GM21367 (cell line): ENCODE measurements around the gene RASSF5.

ENCODE experiments used
- ATAC-seq: cut with Tn5 transposase; IDR thresholded peaks from one replicate; pipeline ENCODE4 v1.9.1; 2021; ENCODE audit not compliant: unreplicated experiment

RASSF5 gene

DNA sequence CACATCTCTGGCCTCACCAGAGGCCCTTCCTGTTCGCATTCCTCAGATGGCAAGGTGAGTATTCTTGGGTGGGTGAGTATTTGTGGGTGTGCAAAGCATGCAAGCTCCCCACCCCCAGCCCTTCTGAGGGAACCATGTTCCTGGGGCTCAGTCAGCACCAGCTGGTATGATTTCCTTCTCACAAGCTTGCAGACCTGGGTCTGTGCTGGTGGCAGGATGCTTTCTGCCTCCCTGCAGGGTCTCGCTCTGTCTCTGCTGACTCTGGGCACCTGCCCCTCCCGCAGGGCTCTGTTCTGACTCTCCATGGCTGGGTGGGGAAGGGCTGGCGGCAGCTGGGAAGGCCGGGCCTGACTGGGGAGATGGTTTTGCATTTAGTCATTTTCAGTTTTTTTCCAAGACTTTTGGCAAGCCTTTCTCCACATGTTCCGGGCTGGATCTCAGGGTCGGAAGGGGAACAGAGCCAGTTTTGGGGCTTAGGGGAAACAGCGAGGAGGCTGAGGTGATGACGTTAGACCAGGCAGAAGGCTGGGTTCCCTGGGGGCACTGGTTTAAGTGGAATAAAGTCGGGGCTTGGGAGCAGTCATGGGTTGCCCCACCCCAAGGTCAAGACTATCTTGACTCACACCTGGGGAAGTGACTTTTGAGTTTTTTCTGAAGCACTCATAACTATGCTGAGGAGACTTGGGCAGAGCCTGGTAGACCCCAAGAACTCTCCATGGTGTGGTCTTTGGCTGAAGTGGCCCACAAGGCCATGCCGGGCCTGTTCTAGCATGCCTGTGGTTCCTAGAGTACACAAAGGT lies 6.2 kb downstream of the RASSF5 start:
- ATAC-seq = no peak

DNA sequence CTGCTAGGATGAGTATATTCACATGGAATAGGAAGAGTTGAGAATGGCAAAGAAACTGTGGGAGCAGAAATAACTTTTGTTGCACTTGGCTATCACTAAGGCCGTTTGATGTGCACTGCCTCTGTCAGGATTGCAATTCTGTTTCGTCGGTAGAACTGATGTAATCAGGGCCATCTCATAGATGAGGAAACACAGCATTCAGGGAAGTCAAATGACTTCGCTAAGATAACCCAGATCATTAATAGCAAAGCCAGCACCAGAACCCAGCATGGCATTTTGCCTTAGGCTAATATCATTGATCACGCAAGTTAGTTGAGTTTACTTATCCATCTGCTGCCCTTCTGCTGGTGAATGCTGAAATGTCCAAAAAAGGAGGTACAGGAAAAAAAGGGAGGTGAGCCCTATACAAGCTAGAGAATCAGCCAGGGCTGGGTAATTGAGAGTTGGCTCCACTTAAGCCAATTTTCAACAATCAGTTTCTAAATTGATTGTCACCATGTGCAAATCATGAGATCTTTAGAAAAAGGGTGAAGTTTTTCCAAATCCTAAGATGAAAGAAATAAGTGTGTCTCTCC lies 7.6 kb downstream of the RASSF5 start:
- no peak for ATAC-seq

DNA sequence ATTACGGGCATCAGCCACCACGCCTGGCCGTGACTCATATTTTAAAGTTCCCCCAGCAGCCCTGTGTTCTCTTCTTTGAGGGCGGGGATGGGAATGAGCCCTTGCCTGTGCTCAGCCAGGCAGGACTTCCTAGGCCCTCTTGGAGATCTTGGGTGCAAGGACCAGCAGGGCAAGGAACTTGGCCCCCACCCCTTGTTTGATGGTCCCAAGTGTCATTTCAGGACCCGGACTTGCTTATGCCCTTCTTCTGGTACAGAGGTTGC lies 9.3 kb downstream of the RASSF5 start:
- ATAC-seq = no peak

DNA sequence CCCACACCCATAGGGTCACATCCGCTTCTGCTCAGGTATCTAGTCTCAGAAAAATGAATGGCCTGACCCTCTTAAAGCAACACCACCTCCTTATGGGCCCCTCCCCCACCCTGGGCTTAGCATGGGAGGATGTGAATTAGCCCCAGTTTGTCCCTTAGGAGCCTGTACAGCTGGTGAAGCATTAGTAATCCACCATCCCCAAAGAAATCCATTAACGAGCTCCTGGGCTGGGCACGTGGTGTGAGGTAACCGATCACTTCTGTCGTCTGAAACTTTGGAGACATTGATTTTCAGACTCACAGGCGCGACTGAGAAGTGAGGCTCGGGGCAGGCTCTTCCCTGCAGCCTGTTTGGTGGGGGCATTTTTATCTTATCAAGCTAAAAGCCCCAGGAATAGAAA lies 10.5 kb downstream of the RASSF5 start:
- no peak for ATAC-seq

DNA sequence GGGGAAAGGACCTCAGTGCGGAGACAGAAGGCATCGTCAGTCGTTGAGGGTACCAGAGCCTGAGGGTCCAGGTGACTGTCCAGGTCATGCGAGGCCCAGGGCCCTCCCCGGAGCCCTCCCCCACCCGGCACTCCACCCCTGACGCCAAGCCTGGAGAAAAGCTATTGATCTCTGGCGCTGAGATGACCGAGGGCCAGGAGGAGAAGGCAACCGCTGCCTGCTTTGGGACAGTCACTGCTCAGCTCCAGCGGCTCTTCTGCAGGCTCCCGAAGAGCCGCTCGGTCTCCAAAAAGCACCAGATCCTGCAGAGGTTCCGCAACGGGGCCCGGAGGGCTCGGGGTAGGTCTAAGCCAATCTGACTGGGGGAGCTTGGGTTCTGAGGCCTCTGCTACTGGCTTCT lies 10.9 kb downstream of the RASSF5 start:
- ATAC-seq = no peak

DNA sequence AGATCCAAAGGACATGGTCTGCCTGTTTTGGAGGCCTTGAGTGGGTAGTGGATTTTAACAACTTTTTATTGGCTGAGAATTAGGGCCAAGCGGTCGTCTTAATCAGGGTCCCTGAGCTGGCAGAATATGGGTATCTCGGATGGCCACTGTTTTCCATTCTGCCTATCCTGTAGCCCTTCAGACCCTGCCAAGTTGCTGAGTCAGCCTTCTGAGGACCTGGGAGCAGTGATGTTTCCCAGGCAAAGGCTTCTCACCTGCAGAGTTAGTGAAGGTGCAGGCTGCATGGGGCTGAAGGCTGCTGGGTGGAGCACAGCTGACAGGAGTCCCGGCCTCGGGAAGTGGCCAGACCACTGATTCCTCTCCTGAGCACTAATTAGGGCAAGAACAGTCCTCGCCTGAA lies 11.4 kb downstream of the RASSF5 start:
- no peak for ATAC-seq

DNA sequence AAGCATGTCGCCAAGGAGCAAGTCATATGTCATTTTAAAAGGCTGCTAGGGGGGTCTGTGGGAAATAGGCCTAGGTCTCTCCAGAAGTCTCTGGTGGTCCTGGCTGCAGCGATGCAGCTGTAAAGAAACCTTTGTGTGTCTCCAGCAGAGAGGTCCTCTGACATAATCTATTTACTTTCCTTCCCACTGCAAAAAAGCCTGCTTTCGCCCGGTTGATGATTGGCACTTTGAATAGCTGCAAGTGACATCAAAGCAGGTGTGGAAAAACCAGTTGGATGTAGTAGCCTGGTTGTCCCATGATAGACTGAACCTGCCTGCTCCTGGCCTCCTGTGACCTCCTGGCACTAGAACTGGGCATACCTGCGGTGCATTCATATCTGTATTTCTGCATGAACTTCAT lies 13.8 kb downstream of the RASSF5 start:
- no peak for ATAC-seq

DNA sequence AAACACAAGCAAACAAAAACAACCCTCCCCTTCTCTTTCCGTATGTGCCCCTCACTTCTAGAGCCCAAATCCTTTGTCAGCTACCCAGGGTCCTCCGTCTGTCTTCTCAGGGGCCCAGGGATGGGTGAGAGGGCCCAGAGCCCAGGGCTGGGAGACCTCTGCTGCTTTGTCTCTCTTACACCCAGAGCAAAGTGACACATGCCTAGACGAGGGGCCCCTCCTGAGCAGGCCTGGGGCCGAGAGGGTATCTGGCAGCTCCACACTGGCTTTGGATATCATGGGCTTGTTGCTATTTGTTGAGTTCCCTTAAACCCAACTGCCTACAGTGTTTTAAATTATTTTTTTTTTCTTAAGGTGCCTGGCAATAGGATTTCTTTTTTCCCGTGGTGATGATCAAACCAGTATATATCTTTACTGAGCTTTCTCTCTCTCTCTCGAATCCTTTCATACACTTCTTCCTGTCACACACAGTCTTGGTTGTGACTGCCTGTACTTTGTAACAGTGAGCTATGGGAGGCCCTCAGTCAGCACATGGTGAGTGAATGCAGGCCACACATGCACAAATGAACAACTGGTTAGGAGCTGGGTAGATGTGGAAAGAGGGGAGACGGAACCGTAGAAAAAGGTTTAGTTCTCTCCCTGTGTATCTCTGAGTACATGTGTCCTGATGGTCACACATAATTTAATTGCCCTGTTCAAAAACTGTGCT lies 14.5 kb downstream of the RASSF5 start:
- no peak for ATAC-seq

DNA sequence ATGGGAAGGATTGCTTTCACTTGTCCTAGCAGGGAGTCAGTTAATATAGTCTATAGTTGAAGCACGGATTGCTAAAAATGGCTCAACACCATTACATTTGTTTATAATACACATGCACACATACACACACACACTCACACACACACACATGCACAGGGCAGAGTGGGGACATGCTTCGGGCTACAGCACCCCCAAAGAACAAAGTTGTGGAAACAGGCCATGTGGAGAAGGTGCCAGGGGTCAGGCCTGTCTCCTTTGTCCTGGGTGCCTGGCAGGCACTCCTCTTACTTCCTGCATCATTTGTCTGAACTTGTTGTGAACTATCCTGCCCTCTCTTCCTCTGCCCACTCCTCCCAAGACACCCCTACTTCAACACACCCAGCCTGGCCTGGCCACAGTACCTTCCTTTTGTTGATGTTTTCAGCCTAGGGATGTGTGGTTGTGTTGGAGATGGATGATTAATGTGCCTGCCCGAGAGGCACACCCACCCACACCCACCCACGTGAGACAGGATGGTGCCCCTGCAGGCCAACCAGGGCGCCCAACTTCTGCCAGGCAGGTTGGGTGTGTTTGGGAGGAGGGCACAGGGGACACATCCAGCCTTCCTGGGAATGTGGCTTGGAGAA lies 17.5 kb downstream of the RASSF5 start:
- no peak for ATAC-seq

DNA sequence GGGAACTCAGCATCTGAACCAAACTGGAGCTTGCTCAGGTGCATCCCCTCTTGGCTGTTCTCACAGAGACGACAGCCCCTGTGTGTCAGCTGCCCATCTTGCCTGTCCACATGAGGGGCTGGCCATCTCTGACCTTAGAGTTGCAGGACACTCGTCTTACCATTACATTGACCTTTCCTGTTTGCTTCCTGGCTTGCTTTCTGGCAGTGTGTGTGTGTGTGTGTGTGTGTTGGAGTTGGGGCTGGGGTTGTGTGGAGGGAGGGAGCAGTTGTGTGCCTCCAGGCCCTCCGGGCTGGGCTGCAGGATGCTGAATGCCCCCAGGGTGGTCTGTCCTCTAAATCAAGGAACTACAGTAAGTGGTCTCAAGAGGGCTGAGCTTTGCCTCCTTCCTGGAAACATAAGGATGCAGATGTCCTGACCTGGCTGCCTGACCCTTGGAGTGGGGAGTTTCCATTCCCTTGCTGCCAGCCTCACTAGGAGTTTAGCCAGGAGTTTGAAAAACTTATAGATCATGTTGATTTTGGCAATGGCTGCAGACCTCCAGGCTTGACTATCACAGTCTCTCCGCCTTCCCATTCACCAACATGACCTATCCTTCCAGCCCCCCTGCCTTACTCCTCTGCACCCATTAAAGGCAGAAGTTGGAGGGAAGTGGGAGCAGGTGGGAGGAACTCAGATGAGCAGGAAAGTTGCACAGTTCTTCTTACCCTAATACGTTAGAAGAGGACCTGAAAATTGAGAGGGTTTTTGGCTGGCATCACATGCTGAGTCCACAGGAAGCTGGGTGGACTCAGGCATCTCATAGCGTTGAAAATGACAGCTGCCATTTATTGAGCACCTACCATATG lies 19.0 kb downstream of the RASSF5 start:
- no peak for ATAC-seq

DNA sequence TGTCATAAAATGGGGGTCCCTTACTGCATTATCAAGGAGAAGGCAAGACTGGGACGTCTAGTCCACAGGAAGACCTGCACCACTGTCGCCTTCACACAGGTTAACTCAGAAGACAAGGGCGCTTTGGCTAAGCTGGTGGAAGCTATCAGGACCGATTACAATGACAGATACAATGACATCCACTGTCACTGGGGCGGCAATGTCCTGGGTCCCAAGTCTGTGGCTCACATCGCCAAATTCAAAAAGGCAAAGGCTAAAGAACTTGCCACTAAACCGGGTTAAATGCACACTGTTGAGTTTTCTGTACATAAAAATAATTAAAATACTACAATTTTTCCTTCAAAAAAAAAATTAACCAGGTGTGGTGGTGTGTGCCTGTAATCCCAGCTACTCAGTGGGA lies 22.1 kb downstream of the RASSF5 start:
- ATAC-seq = no peak

DNA sequence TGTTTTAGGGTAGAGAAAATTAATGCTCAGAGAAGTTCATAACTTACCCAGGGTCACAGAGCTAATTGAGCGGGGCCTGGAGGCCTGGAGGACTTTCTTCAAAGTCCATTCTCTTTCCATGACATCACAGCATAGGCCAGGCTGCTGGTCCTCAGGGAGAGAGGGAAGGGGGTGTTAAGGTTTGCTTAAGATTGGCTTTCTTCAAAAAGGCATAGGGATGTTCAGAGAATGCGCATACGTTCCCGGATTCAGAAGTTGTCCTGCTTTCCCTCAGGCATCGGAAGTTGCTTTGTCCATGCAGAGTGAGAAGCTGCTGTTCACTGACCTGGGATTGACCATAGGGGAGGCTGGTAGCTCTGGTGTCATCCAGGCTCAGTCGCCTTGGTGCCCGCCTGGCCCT lies 25.0 kb downstream of the RASSF5 start:
- ATAC-seq = no peak

DNA sequence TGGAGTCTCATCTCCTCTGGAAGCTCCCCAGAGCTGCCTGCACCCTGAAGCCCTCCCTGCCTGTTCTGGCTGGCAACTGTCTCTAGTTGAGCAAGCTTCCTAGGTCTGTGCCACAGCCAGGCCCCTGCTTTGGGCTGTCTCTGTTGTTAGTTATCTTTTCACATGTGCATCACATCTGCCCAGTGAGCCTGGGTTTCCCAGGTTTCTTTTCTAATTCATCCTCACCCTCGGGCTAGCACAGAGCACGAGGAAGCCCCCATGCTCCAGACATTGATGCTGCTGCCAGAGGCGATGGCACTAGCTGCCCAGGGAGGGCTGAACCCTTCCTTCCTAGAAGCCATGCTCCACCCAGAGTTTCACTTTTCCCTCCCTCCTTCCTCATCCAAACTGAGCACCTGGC lies 27.2 kb downstream of the RASSF5 start:
- ATAC-seq = no peak

DNA sequence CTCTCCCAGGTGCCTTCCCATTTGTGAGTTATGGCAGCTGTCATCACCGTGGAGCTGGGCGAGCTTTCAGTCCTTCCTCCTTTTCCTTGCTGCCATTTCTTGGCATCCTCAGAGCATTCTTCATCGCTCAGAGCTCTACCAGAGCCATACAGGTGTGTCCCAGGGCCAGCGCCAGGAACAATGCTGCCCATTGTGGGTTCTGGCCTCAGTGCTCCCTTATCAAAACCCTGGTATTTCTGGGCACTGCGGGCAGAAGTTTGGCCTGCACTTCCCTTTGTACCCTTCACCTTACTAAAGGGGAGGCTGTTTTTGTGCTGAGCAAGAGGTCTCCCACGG lies 28.5 kb downstream of the RASSF5 start:
- no peak for ATAC-seq

DNA sequence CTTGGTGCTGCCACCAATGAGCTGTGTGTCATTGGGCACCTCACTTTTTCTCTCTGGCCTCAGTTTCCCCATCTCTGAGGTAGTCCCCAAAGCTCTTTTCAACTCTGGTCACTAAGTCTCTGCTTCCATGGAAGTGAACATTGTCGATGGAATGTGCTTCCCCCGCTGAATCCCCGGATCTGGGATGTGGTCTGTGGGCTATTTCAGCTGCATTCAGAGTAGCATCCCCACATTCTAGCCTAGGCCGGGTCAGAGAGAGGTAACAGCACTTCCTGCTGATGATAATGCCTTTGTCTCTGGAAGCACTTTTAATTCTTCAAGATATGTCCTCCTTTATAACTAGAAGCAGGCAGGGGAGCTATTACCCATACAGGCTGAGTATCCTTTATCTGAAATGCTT lies 29.8 kb downstream of the RASSF5 start:
- ATAC-seq = no peak

DNA sequence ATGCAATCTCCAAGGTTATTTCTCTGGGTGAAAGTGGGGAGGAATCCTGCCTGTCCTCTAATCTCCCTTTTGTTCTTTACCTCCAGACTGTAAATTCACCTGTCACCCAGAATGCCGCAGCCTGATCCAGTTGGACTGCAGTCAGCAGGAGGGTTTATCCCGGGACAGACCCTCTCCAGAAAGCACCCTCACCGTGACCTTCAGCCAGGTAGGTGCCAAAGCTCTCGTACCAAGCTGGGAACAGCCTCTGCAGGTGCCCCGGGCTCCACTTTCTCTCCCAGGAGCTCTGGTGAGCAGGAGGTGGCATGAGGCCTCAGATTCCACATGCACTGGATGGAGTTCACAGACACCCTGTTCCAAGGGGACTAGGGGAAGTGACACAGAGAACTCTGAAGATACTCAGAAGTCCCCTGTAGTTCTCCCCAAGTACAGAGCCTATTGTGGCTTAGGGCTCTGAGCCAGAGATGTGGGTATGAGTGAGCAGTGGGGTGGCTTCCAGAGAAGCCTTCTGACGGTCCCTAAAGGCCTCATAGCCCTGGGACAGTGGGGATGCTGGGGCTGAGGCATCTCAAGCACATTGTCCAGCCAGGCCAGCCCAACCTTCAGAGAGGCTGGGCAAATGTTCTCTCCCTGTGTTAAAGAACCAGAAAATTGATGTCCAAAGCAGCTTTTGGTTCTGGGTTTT lies 30.9 kb downstream of the RASSF5 start:
- no peak for ATAC-seq

DNA sequence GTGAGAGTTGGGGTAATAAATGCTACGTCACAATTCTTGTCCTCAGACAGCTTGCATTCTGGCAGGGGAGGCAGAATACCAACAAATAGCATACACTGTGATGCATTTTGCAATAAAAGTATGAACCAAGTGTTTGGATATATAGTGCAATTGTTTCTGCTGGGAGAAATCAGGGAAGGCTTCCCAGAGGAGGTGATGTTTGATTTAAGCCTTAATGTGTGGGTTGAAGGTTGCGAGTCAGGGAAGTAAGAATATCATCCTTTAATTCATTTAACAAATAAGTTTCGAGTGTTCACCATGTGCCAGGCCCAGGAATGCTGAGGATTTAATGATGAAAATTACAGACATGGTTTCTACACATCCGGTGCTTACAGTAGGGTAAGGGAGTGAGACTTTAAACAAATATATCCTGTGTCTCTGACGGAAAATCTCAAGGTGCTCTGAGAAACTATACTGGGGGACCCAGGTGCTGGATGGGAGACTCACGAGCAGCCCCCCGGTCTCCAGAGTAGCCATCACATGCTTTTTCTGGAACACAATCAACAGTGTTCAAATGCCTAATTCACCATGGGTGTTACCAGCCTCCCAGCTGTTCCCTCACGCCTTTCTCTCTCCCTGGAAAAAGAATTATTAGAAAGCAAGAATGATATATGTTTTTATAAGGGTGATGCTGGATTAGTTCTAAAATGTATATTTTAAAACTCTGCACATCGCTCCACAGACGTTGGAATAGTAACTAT lies 31.7 kb downstream of the RASSF5 start:
- ATAC-seq = no peak

DNA sequence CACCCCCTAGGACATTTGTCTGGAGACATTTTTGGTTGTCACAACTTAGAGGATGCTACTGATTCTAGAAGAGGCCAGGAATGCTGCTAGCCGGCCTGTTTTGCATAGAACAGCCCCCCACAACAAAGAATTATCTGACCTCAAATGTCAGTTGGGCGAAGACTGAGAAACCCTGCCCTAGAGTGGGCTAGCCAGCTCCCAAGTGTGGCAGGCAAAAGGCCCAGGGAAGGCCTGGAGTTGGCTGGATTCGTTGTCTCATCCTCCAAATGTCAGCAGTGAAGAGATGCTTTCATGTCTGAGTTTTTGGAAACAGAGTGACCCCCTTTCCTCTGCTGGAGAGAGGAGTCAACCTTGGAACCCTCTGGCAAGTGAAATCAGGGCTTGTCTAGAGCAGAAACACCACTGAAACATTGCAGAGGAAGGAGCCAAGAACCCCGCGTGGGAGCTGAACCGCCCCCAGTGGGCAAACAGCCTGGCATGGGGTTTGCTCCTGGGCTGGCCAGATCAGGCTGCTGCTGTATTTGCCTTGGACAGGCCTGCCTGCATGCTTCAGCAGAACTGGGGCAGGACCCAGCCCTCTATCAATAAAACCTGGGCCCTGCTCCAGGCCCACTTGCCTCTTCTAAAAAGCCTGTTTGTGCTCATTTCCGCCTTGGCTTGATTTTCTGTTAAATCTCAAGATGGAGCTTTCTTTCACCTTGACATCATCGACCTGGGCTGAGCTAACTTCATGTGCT lies 32.9 kb downstream of the RASSF5 start:
- ATAC-seq = no peak

DNA sequence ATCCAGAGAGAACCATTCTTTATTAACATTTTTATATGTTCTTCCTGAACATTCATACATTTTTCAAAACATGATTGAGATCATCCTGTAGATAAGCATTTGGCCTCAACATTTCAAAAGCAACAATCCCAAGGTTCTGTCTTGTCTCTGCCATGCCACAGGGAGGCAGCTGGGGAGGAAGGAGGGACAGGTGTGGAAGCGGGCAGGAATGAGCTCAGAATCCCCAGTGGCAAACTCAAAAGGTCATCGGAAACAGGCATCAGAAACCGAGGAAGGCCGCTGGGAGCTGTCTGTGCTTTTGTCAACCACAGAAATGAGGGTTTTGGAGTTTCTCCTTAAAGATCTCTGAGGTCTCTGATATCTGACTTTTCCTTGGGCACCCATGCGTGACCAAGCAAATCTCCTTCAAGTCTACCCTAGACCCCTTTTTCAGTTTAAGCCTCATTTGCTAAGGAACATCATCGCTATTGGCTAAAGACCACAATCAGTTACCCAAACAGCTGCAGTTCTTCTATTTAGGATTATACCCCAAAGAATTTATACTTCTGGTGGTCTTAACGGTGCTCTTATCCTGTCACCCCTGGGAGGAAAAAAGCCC lies 34.0 kb downstream of the RASSF5 start:
- ATAC-seq = no peak
